Measurements from ENCODE around the gene SAMD4A. TPM values are rescaled to one million over a fixed set of nuclear protein-coding genes. Genes with fewer than 3 reads are reported as not detected.

SAMD4A gene
- total RNA-seq, 2 experiments from 2014 or later = 0.06 to 1.0 TPM

GRCh38 chr14:54549862-54550261 is 17.1 kb upstream of the SAMD4A start:
- no peaks in the 10 kb centered on the region for H3K79me2 ChIP-seq (ENCODE audit: insufficient read depth, low read depth, low read length)
- intact Hi-C loops (cut with micrococcal nuclease; ENCODE audit: unreplicated experiment) = no loop called here

GRCh38 chr14:54550514-54550913 is 16.4 kb upstream of the SAMD4A start:
- no peak for DNase-seq (ENCODE audit: low spot score)
- no peaks in the 10 kb centered on the region for H3K9me2 ChIP-seq (ENCODE audit: insufficient read depth, low read length)
- no peak overlapping the region for H3K4me2 ChIP-seq (ENCODE audit: low read length)
- H4K20me1 ChIP-seq (ENCODE audit: insufficient read depth, low read length) = no peaks in the 10 kb centered on the region
- H3K36me3 ChIP-seq (ENCODE audit: insufficient read depth, low read length) = no peaks in the 10 kb centered on the region
- no peak overlapping the region for H3K4me3 ChIP-seq (ENCODE audit: low read depth, low read length, poor library complexity, severe bottlenecking)
- no peaks in the 10 kb centered on the region for H3K79me2 ChIP-seq (ENCODE audit: insufficient read depth, low read depth, low read length)
- BruUV-seq (replicated peaks) = no TSS peak
- H2AFZ ChIP-seq (ENCODE audit: low read length) = no peak overlapping the region
- POLR2A ChIA-PET = interaction anchor here (0.7 to 1.5 kb wide), 3 partner anchors 16 to 136 kb away, joined by 3 to 5 read pairs (median 3); partner anchors contain the start of gene SAMD4A
- CTCF ChIA-PET (ENCODE audit: unreplicated experiment) = no interaction called here
- no peak overlapping the region for H3K27ac ChIP-seq (ENCODE audit: low read depth, low read length, poor library complexity, severe bottlenecking)
- TF ChIP-seq, protein P1, sequence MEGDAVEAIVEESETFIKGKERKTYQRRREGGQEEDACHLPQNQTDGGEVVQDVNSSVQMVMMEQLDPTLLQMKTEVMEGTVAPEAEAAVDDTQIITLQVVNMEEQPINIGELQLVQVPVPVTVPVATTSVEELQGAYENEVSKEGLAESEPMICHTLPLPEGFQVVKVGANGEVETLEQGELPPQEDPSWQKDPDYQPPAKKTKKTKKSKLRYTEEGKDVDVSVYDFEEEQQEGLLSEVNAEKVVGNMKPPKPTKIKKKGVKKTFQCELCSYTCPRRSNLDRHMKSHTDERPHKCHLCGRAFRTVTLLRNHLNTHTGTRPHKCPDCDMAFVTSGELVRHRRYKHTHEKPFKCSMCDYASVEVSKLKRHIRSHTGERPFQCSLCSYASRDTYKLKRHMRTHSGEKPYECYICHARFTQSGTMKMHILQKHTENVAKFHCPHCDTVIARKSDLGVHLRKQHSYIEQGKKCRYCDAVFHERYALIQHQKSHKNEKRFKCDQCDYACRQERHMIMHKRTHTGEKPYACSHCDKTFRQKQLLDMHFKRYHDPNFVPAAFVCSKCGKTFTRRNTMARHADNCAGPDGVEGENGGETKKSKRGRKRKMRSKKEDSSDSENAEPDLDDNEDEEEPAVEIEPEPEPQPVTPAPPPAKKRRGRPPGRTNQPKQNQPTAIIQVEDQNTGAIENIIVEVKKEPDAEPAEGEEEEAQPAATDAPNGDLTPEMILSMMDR (conservative IDR thresholded peaks at IDR 0.05; ENCODE audit: low read length) = no peak
- TF ChIP-seq EZH2phosphoT487 (IDR thresholded peaks at IDR 0.05; ENCODE audit: borderline replicate concordance, low read depth, low read length) = no peak
- peaks cover 5% of the 10 kb centered on the region for H3K4me1 ChIP-seq (ENCODE audit: insufficient read depth, low read length, poor library complexity, severe bottlenecking)
- intact Hi-C loops (cut with micrococcal nuclease; ENCODE audit: unreplicated experiment) = no loop called here
- H3K9me3 ChIP-seq (ENCODE audit: low read length) = no peaks in the 10 kb centered on the region

More at GRCh38 chr14:54549862-54550261, 17.1 kb upstream of the SAMD4A start:
- H3K4me3 ChIP-seq (ENCODE audit: low read depth, low read length, poor library complexity, severe bottlenecking) = no peak overlapping the region
- H3K4me2 ChIP-seq (ENCODE audit: low read length) = no peak overlapping the region
- no peaks in the 10 kb centered on the region for H3K9me3 ChIP-seq (ENCODE audit: low read length)
- ChIA-PET CTCF (ENCODE audit: unreplicated experiment) (no interaction called here), POLR2A (interaction anchor here (0.6 to 1.1 kb wide), 2 partner anchors 20 to 23 kb away, joined by 3 to 4 read pairs; no protein-coding TSS in a partner anchor)
- DNase-seq (ENCODE audit: low spot score) = no peak
- peaks cover 5% of the 10 kb centered on the region for H3K4me1 ChIP-seq (ENCODE audit: insufficient read depth, low read length, poor library complexity, severe bottlenecking)
- no TSS peak for BruUV-seq (replicated peaks)
- no peaks in the 10 kb centered on the region for H4K20me1 ChIP-seq (ENCODE audit: insufficient read depth, low read length)
- no peak overlapping the region for H3K27ac ChIP-seq (ENCODE audit: low read depth, low read length, poor library complexity, severe bottlenecking)
- H3K9me2 ChIP-seq (ENCODE audit: insufficient read depth, low read length) = no peaks in the 10 kb centered on the region
- no peaks in the 10 kb centered on the region for H3K36me3 ChIP-seq (ENCODE audit: insufficient read depth, low read length)
- TF ChIP-seq, protein P1 (conservative IDR thresholded peaks at IDR 0.05; ENCODE audit: low read length) = no peak
- TF ChIP-seq EZH2phosphoT487 (IDR thresholded peaks at IDR 0.05; ENCODE audit: borderline replicate concordance, low read depth, low read length) = no peak
- no peak overlapping the region for H2AFZ ChIP-seq (ENCODE audit: low read length)

GRCh38 chr14:54554401-54554800 is 12.5 kb upstream of the SAMD4A start:
- Histone ChIP-seq H3K9me3 (ENCODE audit: low read length) (no peaks in the 10 kb centered on the region), H3K4me1 (ENCODE audit: insufficient read depth, low read length, poor library complexity, severe bottlenecking) (peaks cover 5% of the 10 kb centered on the region), H2AFZ (ENCODE audit: low read length) (no peak overlapping the region), H3K4me3 (ENCODE audit: low read depth, low read length, poor library complexity, severe bottlenecking) (no peak overlapping the region), H3K27ac (ENCODE audit: low read depth, low read length, poor library complexity, severe bottlenecking) (no peak overlapping the region), H3K79me2 (ENCODE audit: insufficient read depth, low read depth, low read length) (no peaks in the 10 kb centered on the region), H3K36me3 (ENCODE audit: insufficient read depth, low read length) (no peaks in the 10 kb centered on the region), H4K20me1 (ENCODE audit: insufficient read depth, low read length) (no peaks in the 10 kb centered on the region), H3K9me2 (ENCODE audit: insufficient read depth, low read length) (no peaks in the 10 kb centered on the region), H3K4me2 (ENCODE audit: low read length) (no peak overlapping the region)
- DNase-seq (ENCODE audit: low spot score) = no peak
- POLR2A ChIA-PET = interaction anchor here (0.6 to 1.3 kb wide), 3 partner anchors 23 to 172 kb away, joined by 3 to 4 read pairs (median 3); partner anchors contain the start of gene GMFB
- CTCF ChIA-PET (ENCODE audit: unreplicated experiment) = no interaction called here
- no peak for TF ChIP-seq EZH2phosphoT487 (IDR thresholded peaks at IDR 0.05; ENCODE audit: borderline replicate concordance, low read depth, low read length)
- TF ChIP-seq, protein P1 (conservative IDR thresholded peaks at IDR 0.05; ENCODE audit: low read length) = no peak
- intact Hi-C loops (cut with micrococcal nuclease; ENCODE audit: unreplicated experiment) = no loop called here
- no TSS peak for BruUV-seq (replicated peaks)
